Measurements from ENCODE around the gene NCL.
"Not testable (repeated sequence)": the region's sequence is repeated elsewhere in the genome, so short reads cannot be mapped to it uniquely, and the experiment has no call there.

DNA sequence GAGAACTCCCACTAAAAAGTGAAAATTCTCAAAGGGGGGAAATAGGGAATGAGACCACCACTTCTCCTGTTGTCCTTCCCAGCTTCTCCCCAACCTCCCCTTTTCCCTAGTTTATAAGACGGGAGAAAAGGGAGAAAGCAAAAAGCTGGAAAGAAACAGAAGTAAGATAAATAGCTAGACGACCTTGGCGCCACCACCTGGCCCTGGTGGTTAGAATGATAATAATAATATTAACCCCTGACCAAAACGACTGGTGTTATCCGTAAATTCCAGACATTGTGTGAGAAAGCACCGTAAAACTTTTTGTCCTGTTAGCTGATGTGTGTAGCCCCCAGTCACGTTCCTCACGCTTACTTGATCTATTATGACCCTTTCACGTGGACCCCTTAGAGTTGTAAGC lies 56.0 kb downstream of the NCL start:
- TF ChIP-seq CTCF (IDR thresholded peaks at IDR 0.05; ENCODE audit: insufficient read depth, low read length, poor library complexity, severe bottlenecking); EZH2phosphoT487 (conservative IDR thresholded peaks at IDR 0.05; ENCODE audit: low read length): not testable (repeated sequence)

Measured in SU-DHL-6 (cell line).